HEK293 (cell line): ENCODE measurements around the gene MPC1.
"Not testable (repeated sequence)": the region's sequence is repeated elsewhere in the genome, so short reads cannot be mapped to it uniquely, and the experiment has no call there.

Experiments used
- CTCF ChIA-PET: fragments of 350-600 bp; formaldehyde crosslinking; extraction: SDS; loops from one replicate; lab custom pipeline; 2021; ENCODE audit warnings: antibody characterized with exemption; lab: Yijun Ruan, JAX
- POLR2A ChIA-PET: fragments of 300-600 bp; formaldehyde crosslinking; extraction: SDS; loops from one replicate; lab custom pipeline; 2020; ENCODE audit warnings: antibody characterized with exemption, inconsistent platforms; lab: Yijun Ruan, JAX
- H3K27ac ChIP-seq: fragments of 200-500 bp; sonication (Bioruptor generic); 2 replicates; pipeline ENCODE4 v1.5.1; 2014; ENCODE audit warnings: low read depth, low read length, control low read depth, inconsistent platforms; ENCODE audit errors: extremely low read depth
- H3K36me3 ChIP-seq, 2 experiments: fragments of 200-500 bp in 1 of 2; sonication (Bioruptor generic) in 1 of 2; 1 replicate in 1 of 2; 2 replicates in 1 of 2; pipeline ENCODE4 v1.5.1; 2014 to 2017; ENCODE audit warnings: inconsistent platforms in 2 of 2, low read length in 2 of 2; ENCODE audit not compliant: control insufficient read depth in 2 of 2, insufficient read depth in 1 of 2
- H3K4me1 ChIP-seq: fragments of 200-500 bp; sonication (Bioruptor generic); 2 replicates; pipeline ENCODE4 v1.5.1; 2014; ENCODE audit warnings: mild to moderate bottlenecking, low read length, inconsistent platforms; ENCODE audit not compliant: control insufficient read depth, insufficient read depth
- H3K4me3 ChIP-seq: 2 replicates; pipeline ENCODE4 v1.5.1; 2011; ENCODE audit warnings: low read depth, mild to moderate bottlenecking, control low read depth, low read length, moderate library complexity
- H3K9me3 ChIP-seq: fragments of 200-500 bp; sonication (Bioruptor generic); 2 replicates; pipeline ENCODE4 v1.5.1; 2014; ENCODE audit warnings: low read depth, low read length, inconsistent platforms; ENCODE audit not compliant: control insufficient read depth, insufficient read depth
- BCL11A ChIP-seq: fragments of 450-650 bp; formaldehyde crosslinking; IDR thresholded peaks from 2 replicates; pipeline ENCODE4 v1.5.1; 2016; ENCODE audit warnings: low read depth, missing biosample characterization, missing genetic modification characterization
- BCL11B ChIP-seq: fragments of 450-650 bp; formaldehyde crosslinking; IDR thresholded peaks from 2 replicates; pipeline ENCODE4 v1.5.1; 2016; ENCODE audit warnings: low read depth, missing biosample characterization, missing genetic modification characterization
- IKZF3 ChIP-seq: fragments of 450-650 bp; IDR thresholded peaks from 2 replicates; pipeline ENCODE4 v1.5.0; 2018; ENCODE audit warnings: missing biosample characterization, mild to moderate bottlenecking, missing genetic modification characterization, moderate library complexity
- TCF7L2 ChIP-seq: IDR thresholded peaks from 2 replicates; pipeline ENCODE4 v1.6.1; 2011; ENCODE audit warnings: low read depth, mild to moderate bottlenecking, inconsistent platforms, low read length, moderate library complexity, borderline replicate concordance
- TRIM28 ChIP-seq: IDR thresholded peaks from 2 replicates; pipeline ENCODE4 v1.6.1; 2011; ENCODE audit warnings: low read length, control low read depth, borderline replicate concordance
- YY1 ChIP-seq: fragments of 450-650 bp; formaldehyde crosslinking; IDR thresholded peaks from 2 replicates; pipeline ENCODE4 v1.5.1; 2018; ENCODE audit warnings: missing biosample characterization, missing genetic modification characterization
- YY2 ChIP-seq: fragments of 450-650 bp; formaldehyde crosslinking; IDR thresholded peaks from 2 replicates; pipeline ENCODE4 v1.5.1; 2016; ENCODE audit warnings: missing biosample characterization, missing genetic modification characterization
- ZBTB17 ChIP-seq: fragments of 450-650 bp; formaldehyde crosslinking; IDR thresholded peaks from 2 replicates; pipeline ENCODE4 v1.5.1; 2016; ENCODE audit warnings: missing biosample characterization, missing genetic modification characterization
- ZNF133 ChIP-seq: fragments of 450-650 bp; formaldehyde crosslinking; IDR thresholded peaks from 2 replicates; pipeline ENCODE4 v1.5.1; 2016; ENCODE audit warnings: missing biosample characterization, missing genetic modification characterization
- ZNF2 ChIP-seq: fragments of 450-650 bp; formaldehyde crosslinking; IDR thresholded peaks from 2 replicates; pipeline ENCODE4 v1.5.1; 2016; ENCODE audit warnings: missing biosample characterization, missing genetic modification characterization
- ZNF274 ChIP-seq, 2 experiments: fragments of 200-500 bp in 1 of 2; fragments of 450-650 bp in 1 of 2; sonication (Bioruptor generic) in 1 of 2; formaldehyde crosslinking in 1 of 2; IDR thresholded peaks; 2 replicates each; pipeline versions ENCODE4 v1.5.1 to v1.6.1; 2014 to 2016; ENCODE audit warnings: borderline replicate concordance in 1 of 2, inconsistent platforms in 1 of 2, low read length in 1 of 2, missing biosample characterization in 1 of 2, missing genetic modification characterization in 1 of 2
- ZNF292 ChIP-seq: fragments of 450-650 bp; formaldehyde crosslinking; IDR thresholded peaks from 2 replicates; pipeline ENCODE4 v1.5.1; 2016; ENCODE audit warnings: low read depth, missing biosample characterization, missing genetic modification characterization, borderline replicate concordance
- ZNF350 ChIP-seq: fragments of 450-650 bp; formaldehyde crosslinking; IDR thresholded peaks from 2 replicates; pipeline ENCODE4 v1.5.0; 2017; ENCODE audit warnings: missing biosample characterization, mild to moderate bottlenecking, missing genetic modification characterization
- ZNF423 ChIP-seq: fragments of 450-650 bp; formaldehyde crosslinking; IDR thresholded peaks from 2 replicates; pipeline ENCODE4 v1.5.1; 2016; ENCODE audit warnings: missing biosample characterization, missing genetic modification characterization
- ZNF548 ChIP-seq: fragments of 450-650 bp; formaldehyde crosslinking; IDR thresholded peaks from 2 replicates; pipeline ENCODE4 v1.5.1; 2016; ENCODE audit warnings: missing biosample characterization, missing genetic modification characterization
- ZNF561 ChIP-seq: fragments of 450-650 bp; IDR thresholded peaks from 2 replicates; pipeline ENCODE4 v1.5.1; 2018; ENCODE audit warnings: missing biosample characterization, missing genetic modification characterization, borderline replicate concordance
- ZNF600 ChIP-seq: fragments of 450-650 bp; formaldehyde crosslinking; IDR thresholded peaks from 2 replicates; pipeline ENCODE4 v1.5.1; 2016; ENCODE audit warnings: missing biosample characterization, missing genetic modification characterization
- ZNF654 ChIP-seq: fragments of 450-650 bp; formaldehyde crosslinking; IDR thresholded peaks from 2 replicates; pipeline ENCODE4 v1.5.1; 2016; ENCODE audit warnings: low read depth, missing biosample characterization, missing genetic modification characterization
- TF ChIP-seq, protein P1 (sequence below): fragments of 450-650 bp; formaldehyde crosslinking; IDR thresholded peaks from 2 replicates; pipeline ENCODE4 v1.5.1; 2016; ENCODE audit warnings: missing biosample characterization, missing genetic modification characterization
- TF ChIP-seq, protein P2 (sequence below): fragments of 450-650 bp; formaldehyde crosslinking; optimal IDR thresholded peaks from 2 replicates; pipeline ENCODE3; 2016; ENCODE audit warnings: missing biosample characterization, mild to moderate bottlenecking, missing genetic modification characterization

The MPC1 gene

DNA sequence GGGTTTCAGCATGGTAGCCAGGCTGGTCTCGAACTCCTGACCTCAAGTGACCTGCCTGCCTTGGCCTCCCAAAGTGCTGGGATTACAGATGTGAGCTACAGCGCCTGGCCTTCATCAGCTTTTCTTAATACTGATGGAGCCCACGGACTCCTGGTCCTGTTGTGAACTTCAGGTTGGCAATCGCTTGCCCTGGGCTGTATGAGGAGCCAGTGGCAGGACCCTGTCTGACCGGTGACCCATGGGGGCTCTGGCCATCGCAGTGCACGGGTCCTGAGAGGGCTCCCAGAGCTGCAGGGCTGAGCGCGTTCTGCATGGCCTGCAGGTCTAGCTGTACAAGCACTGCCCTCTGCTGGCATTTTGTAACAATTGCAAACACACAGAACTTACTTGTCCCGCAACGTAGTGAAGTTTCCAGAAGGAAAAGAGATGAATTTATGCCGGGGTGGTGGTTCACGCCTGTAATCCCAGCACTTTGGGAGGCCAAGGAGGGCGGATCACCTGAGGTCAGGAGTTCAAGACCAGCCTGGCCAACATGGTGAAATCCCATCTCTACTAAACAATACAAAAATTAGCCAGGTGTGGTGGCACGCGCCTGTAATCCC, 18.0 kb upstream of the MPC1 start:
- not testable (repeated sequence) for H3K4me1 ChIP-seq, H3K9me3 ChIP-seq, H3K36me3 ChIP-seq, H3K27ac ChIP-seq, H3K4me3 ChIP-seq
- TF ChIP-seq ZNF600 (tag by site-specific recombination) (0 out of 2 replicates have a peak, but pooled peaks have one; percentile 26), ZNF2 (peak; percentile 54; the same call in 1 of the 2 replicates), ZNF654 (peak; percentile 85), ZBTB17 (tag by site-specific recombination) (peak; percentile 38; the same call in 1 of the 2 replicates)
- TF ChIP-seq, protein P1, sequence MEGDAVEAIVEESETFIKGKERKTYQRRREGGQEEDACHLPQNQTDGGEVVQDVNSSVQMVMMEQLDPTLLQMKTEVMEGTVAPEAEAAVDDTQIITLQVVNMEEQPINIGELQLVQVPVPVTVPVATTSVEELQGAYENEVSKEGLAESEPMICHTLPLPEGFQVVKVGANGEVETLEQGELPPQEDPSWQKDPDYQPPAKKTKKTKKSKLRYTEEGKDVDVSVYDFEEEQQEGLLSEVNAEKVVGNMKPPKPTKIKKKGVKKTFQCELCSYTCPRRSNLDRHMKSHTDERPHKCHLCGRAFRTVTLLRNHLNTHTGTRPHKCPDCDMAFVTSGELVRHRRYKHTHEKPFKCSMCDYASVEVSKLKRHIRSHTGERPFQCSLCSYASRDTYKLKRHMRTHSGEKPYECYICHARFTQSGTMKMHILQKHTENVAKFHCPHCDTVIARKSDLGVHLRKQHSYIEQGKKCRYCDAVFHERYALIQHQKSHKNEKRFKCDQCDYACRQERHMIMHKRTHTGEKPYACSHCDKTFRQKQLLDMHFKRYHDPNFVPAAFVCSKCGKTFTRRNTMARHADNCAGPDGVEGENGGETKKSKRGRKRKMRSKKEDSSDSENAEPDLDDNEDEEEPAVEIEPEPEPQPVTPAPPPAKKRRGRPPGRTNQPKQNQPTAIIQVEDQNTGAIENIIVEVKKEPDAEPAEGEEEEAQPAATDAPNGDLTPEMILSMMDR: peak; percentile 82
- TF ChIP-seq, protein P2, sequence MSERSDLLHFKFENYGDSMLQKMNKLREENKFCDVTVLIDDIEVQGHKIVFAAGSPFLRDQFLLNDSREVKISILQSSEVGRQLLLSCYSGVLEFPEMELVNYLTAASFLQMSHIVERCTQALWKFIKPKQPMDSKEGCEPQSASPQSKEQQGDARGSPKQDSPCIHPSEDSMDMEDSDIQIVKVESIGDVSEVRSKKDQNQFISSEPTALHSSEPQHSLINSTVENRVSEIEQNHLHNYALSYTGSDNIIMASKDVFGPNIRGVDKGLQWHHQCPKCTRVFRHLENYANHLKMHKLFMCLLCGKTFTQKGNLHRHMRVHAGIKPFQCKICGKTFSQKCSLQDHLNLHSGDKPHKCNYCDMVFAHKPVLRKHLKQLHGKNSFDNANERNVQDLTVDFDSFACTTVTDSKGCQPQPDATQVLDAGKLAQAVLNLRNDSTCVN: peak; percentile 24
- TF ChIP-seq, all 188 proteins: peak for 6; not testable (repeated sequence) for 182
- POLR2A ChIA-PET: interaction anchor here (0.6 to 1.0 kb wide), 5 partner anchors 17 to 244 kb away, joined by 3 to 4 read pairs (median 3); no protein-coding TSS in a partner anchor
- CTCF ChIA-PET: interaction anchor here (0.5 to 6.9 kb wide), 47 partner anchors 9 to 729 kb away, joined by 3 to 94 read pairs (median 4); partner anchors contain the start of gene PRR18

DNA sequence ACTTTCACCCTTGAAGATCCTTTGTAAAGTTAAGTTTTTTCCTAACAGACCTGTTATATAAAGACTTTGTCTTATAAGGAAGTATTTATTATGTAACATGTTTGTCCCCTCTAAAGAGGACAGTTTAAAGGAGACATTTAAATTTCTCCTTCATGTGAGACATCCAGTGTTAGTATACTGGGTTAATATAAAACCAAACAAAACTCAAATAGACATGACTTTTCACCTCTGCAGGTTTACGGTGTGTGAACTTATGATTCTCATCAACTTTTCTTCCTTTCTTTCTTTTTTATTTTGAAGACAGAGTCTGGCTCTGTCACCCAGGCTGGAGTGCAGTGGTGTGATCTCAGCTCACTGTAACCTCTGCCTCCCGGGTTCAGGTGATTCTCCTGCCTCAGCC, 17.4 kb upstream of the MPC1 start:
- Histone ChIP-seq H3K9me3 (no peaks in the 10 kb centered on the region), H3K4me1 (peaks cover 5% of the 10 kb centered on the region), H3K36me3 (no peaks in the 10 kb centered on the region), H3K27ac (no peak overlapping the region)
- CTCF ChIA-PET: interaction anchor here (0.5 to 6.9 kb wide), 39 partner anchors 8 to 729 kb away, joined by 3 to 94 read pairs (median 5); partner anchors contain the start of gene PRR18
- TF ChIP-seq ZNF274 (IDR thresholded peaks at IDR 0.05; ENCODE audit: low read length): no peak
- no peak for TF ChIP-seq ZNF274 (tag by site-specific recombination; IDR thresholded peaks at IDR 0.05; ENCODE audit: borderline replicate concordance)
- no peak for TF ChIP-seq ZNF548 (tag by site-specific recombination)
- TF ChIP-seq ZNF561 (tag by site-specific recombination): no peak
- TF ChIP-seq TCF7L2: no peak
- TF ChIP-seq ZNF350: no peak
- TF ChIP-seq TRIM28: no peak
- TF ChIP-seq BCL11B (tag by site-specific recombination): no peak
- TF ChIP-seq YY1 (tag by site-specific recombination): no peak
- no peak for TF ChIP-seq IKZF3 (tag by site-specific recombination)
- TF ChIP-seq YY2 (tag by site-specific recombination): no peak
- TF ChIP-seq ZNF423 (tag by site-specific recombination): no peak
- TF ChIP-seq ZNF133 (tag by site-specific recombination): no peak
- no peak for TF ChIP-seq BCL11A (tag by site-specific recombination)
- no peak for TF ChIP-seq ZNF292 (tag by site-specific recombination)
- TF ChIP-seq, all 188 proteins: peak for 0
- no peak overlapping the region for H3K4me3 ChIP-seq
- POLR2A ChIA-PET: interaction anchor here (1.0 kb wide), 3 partner anchors 16 to 124 kb away, joined by 3 to 4 read pairs (median 3); no protein-coding TSS in a partner anchor
